Measurements from ENCODE around the gene POLQ.

POLQ gene

DNA sequence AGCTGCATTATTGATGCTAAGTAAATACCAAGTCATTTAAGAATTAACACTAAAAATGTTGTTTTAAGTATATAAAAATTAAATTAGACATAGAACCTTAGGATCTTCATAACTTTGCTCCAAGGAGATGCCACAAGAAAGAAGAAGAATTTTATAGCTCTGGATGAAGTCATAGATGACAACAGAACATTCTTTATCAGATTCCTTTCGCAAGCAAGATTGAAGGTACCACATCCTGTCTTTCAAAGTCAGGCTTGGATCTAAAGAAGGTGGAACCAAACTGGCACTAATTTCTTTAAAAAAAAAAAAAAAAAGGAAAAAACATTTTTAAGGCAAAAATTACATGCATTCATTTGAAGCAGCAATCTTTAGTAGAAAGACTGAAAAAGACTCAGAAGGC lies 62.5 kb downstream of the POLQ start:
- DNase-seq, result no peak
- Histone ChIP-seq H3K27ac (peak overlapping the region; percentile 89), H3K4me3 (ENCODE audit: low read depth, low read length) (no peak overlapping the region), H3K36me3 (replicated peaks) (no peaks in the 10 kb centered on the region), H3K27me3 (replicated peaks) (no peaks in the 10 kb centered on the region)
- in situ Hi-C loops (cut with HindIII; ENCODE audit: low pct_ligation_motif_present, low sequenced_read_pairs), result no loop called here
- no peak for TF ChIP-seq CTCF (IDR thresholded peaks at IDR 0.05; ENCODE audit: low read depth, low read length, missing control alignments)

DNA sequence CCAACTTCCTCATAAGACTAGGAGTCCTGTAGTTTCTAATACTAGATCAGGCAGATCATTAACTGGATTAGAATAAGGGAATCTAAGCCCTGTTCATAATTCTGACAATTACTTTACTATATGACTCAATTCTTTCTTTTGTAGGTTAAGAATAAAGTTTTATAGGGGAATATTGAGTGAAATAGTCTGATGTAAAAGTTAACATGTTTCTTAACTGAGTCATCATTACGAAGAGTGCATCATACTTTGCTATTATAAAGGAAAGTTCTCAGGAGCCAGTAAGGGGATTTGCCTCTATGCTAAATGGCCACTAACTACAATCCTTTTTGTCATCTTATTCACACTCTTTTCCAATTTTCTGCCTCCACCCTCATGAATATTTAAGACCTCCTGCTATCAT lies 63.1 kb downstream of the POLQ start:
- no peak for TF ChIP-seq CTCF (IDR thresholded peaks at IDR 0.05; ENCODE audit: low read depth, low read length, missing control alignments)
- in situ Hi-C loops (cut with HindIII; ENCODE audit: low pct_ligation_motif_present, low sequenced_read_pairs), result no loop called here
- DNase-seq, result peak; percentile 12
- peak overlapping the region; percentile 89 for H3K27ac ChIP-seq
- H3K36me3 ChIP-seq (replicated peaks), result no peaks in the 10 kb centered on the region
- H3K4me3 ChIP-seq (ENCODE audit: low read depth, low read length), result no peak overlapping the region
- no peaks in the 10 kb centered on the region for H3K27me3 ChIP-seq (replicated peaks)

GRCh38 chr3:121481106-121481880 lies 64.5 kb downstream of the POLQ start:
- no peak overlapping the region for H3K4me3 ChIP-seq (ENCODE audit: low read depth, low read length)
- no peaks in the 10 kb centered on the region for H3K27me3 ChIP-seq (replicated peaks)
- TF ChIP-seq CTCF (IDR thresholded peaks at IDR 0.05; ENCODE audit: low read depth, low read length, missing control alignments), result no peak
- H3K36me3 ChIP-seq (replicated peaks), result no peaks in the 10 kb centered on the region
- H3K27ac ChIP-seq, result no peak overlapping the region
- DNase-seq, result no peak
- in situ Hi-C loops (cut with HindIII; ENCODE audit: low pct_ligation_motif_present, low sequenced_read_pairs), result no loop called here

- H3K36me3 ChIP-seq (replicated peaks), result no peaks in the 10 kb centered on the region
- H3K4me3 ChIP-seq (ENCODE audit: low read depth, low read length), result no peak overlapping the region
- TF ChIP-seq CTCF (IDR thresholded peaks at IDR 0.05; ENCODE audit: low read depth, low read length, missing control alignments), result no peak
- peak; percentile 89 for DNase-seq
- in situ Hi-C loops (cut with HindIII; ENCODE audit: low pct_ligation_motif_present, low sequenced_read_pairs), result no loop called here
- peak overlapping the region; percentile 86 for H3K27ac ChIP-seq
- H3K27me3 ChIP-seq (replicated peaks), result no peaks in the 10 kb centered on the region
These were observed 68.2 kb downstream of the POLQ start for GRCh38 chr3:121477589-121477988.

DNA sequence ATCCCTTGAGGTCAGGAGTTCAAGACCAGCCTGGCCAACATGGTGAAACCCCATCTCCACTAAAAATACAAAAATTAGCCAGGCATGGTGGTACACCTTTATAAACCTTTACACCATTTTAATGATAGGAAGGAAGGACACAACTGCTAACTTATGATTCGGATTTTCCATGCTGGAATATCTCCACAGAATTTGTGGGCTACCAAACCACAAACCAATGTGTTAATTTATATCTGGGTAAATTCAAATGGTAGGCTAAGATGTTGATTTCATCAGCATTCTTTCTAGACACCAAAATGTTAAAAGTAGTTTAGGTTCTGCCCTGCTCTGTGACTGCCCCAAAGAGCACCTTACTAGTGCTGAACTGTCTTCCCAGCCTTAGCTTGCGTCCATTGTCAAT lies 72.8 kb downstream of the POLQ start:
- H3K27me3 ChIP-seq (replicated peaks), result no peaks in the 10 kb centered on the region
- H3K4me3 ChIP-seq (ENCODE audit: low read depth, low read length), result no peak overlapping the region
- H3K27ac ChIP-seq, result no peak overlapping the region
- TF ChIP-seq CTCF (IDR thresholded peaks at IDR 0.05; ENCODE audit: low read depth, low read length, missing control alignments), result no peak
- no peaks in the 10 kb centered on the region for H3K36me3 ChIP-seq (replicated peaks)
- in situ Hi-C loops (cut with HindIII; ENCODE audit: low pct_ligation_motif_present, low sequenced_read_pairs), result no loop called here
- no peak for DNase-seq

DNA sequence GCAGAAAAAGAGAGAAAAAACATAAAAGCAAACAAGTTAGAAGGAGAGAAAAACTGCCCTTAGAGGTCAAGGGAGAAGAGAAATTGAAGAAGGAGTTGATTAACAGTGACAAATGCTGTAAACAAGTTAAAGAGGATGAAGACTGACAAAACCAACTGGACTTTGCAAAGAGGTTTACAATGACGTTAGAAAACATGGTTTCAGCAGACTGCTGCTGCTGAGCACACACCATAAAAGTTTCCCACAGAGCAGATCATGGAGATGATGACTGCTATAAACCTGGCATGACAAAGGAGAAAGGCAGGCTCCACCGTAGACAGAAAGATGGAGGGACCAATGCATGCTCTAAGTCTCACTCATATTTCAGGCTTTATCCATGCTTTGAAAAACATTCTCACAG lies 78.7 kb downstream of the POLQ start:
- in situ Hi-C loops (cut with HindIII; ENCODE audit: low pct_ligation_motif_present, low sequenced_read_pairs), result no loop called here
- no peaks in the 10 kb centered on the region for H3K36me3 ChIP-seq (replicated peaks)
- TF ChIP-seq CTCF (IDR thresholded peaks at IDR 0.05; ENCODE audit: low read depth, low read length, missing control alignments), result no peak
- H3K27ac ChIP-seq, result no peak overlapping the region
- H3K4me3 ChIP-seq (ENCODE audit: low read depth, low read length), result no peak overlapping the region
- no peak for DNase-seq
- no peaks in the 10 kb centered on the region for H3K27me3 ChIP-seq (replicated peaks)
